Ishikawa (cell line): ENCODE data around the gene ATG16L2.

Experiments
- CEBPB ChIP-seq: IDR thresholded peaks from 2 replicates; pipeline ENCODE4 v1.6.1; 2012
- EP300 ChIP-seq: IDR thresholded peaks from 2 replicates; pipeline ENCODE4 v1.6.1; 2012; ENCODE audit warnings: borderline replicate concordance
- FOXM1 ChIP-seq: IDR thresholded peaks from 2 replicates; pipeline ENCODE4 v1.6.1; 2012; ENCODE audit warnings: low read depth, borderline replicate concordance
- MAX ChIP-seq: IDR thresholded peaks from 2 replicates; pipeline ENCODE4 v1.6.1; 2012
- TAF1 ChIP-seq: IDR thresholded peaks from 2 replicates; pipeline ENCODE4 v1.6.1; 2012; ENCODE audit warnings: low read depth, mild to moderate bottlenecking
- TEAD4 ChIP-seq: IDR thresholded peaks from 2 replicates; pipeline ENCODE4 v1.6.1; 2012
- YY1 ChIP-seq: IDR thresholded peaks from 2 replicates; pipeline ENCODE4 v1.6.1; 2012; ENCODE audit warnings: low read depth
- TF ChIP-seq, protein P1 (sequence below): IDR thresholded peaks from 2 replicates; pipeline ENCODE4 v1.6.1; 2012; ENCODE audit warnings: low read depth, mild to moderate bottlenecking
- TF ChIP-seq, protein P2 (sequence below): IDR thresholded peaks from 2 replicates; pipeline ENCODE4 v1.6.1; 2012

DNA sequence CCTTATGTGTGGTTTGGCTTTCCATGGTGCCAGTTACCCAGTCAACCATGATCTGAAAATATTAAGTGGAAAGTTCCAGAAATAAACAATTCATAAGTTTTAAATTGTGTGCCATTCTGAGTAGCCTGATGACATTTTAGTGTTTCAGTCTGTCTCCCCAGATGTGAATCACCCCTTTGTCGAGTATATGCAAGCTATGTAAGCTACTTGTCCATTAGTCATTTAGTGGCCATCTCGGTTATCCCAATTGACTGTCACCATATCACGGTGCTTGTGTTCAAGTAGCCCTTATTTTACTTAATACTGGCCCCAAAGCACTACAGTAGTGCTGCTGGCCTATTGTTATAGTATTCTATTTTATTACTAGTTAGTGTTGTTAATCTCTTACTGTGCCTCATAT is 44.9 kb downstream of the ATG16L2 start:
- TF ChIP-seq FOXM1 (no peak), CEBPB (no peak), MAX (no peak), EP300 (no peak), TEAD4 (no peak), YY1 (no peak), TAF1 (no peak)
- TF ChIP-seq, protein P1, sequence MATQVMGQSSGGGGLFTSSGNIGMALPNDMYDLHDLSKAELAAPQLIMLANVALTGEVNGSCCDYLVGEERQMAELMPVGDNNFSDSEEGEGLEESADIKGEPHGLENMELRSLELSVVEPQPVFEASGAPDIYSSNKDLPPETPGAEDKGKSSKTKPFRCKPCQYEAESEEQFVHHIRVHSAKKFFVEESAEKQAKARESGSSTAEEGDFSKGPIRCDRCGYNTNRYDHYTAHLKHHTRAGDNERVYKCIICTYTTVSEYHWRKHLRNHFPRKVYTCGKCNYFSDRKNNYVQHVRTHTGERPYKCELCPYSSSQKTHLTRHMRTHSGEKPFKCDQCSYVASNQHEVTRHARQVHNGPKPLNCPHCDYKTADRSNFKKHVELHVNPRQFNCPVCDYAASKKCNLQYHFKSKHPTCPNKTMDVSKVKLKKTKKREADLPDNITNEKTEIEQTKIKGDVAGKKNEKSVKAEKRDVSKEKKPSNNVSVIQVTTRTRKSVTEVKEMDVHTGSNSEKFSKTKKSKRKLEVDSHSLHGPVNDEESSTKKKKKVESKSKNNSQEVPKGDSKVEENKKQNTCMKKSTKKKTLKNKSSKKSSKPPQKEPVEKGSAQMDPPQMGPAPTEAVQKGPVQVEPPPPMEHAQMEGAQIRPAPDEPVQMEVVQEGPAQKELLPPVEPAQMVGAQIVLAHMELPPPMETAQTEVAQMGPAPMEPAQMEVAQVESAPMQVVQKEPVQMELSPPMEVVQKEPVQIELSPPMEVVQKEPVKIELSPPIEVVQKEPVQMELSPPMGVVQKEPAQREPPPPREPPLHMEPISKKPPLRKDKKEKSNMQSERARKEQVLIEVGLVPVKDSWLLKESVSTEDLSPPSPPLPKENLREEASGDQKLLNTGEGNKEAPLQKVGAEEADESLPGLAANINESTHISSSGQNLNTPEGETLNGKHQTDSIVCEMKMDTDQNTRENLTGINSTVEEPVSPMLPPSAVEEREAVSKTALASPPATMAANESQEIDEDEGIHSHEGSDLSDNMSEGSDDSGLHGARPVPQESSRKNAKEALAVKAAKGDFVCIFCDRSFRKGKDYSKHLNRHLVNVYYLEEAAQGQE, result no peak
- TF ChIP-seq, protein P2, sequence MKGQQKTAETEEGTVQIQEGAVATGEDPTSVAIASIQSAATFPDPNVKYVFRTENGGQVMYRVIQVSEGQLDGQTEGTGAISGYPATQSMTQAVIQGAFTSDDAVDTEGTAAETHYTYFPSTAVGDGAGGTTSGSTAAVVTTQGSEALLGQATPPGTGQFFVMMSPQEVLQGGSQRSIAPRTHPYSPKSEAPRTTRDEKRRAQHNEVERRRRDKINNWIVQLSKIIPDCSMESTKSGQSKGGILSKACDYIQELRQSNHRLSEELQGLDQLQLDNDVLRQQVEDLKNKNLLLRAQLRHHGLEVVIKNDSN, result no peak
